Measurements from ENCODE around the gene RTL5.

The RTL5 gene

DNA sequence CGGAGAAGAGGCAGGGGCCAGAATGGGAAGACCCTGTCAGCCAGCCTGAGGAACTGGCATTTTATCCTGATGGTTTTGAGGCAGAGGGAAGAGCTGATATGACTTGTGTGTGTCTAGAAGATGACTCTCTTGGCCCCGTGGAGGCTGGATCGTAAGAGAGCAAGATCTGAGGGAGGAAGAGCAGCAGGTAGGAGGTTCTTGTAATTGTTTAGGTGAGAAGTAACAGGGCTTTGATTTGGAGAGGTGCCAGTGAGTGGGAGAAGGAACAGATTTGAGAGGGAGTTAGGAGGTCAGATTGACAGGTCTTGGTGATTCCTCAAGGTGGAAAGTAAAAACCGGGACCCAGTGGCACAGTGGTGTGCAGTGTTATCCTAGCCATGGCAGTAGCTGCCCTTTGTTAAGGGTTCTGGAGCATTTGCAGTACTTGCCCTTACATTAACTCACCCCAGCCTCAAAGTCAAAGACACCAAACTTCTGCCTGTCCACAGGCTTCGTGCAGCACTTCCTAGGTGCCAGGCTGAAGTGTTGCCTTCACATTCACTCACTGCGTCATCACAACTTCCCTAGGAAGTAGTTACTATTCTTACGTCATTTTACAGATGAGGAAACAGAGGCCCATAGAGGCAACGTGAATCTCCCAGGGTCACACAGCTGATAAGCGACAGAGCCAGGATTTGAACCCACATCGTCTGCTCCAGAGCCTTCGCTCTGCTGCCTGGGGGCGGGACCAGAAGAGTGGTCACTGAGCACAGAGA, 23.7 kb downstream of the RTL5 start:
- DNase-seq: no peak

DNA sequence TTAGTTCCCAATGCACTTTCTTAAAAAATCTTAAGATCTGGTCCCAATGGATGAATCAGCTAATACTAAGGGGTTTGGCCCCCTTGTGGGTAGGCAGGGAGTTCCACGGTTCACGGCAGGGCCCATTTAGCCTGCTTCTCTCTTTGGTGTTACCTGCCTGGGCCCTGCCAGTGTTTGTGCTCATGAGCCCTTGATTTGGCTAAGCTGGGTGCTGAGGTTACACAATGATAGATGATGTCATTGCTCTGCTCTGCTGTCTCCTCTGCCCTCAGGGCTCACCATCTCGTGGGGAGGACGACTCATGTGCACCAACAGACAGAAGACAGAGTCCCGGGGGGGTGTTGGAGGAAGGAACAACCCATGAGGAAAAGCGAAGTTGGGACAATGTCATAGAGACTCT, 24.4 kb downstream of the RTL5 start:
- no peak for DNase-seq

- no peak for DNase-seq
Observed at GRCh38 chrX:72105436-72105835, 26.3 kb downstream of the RTL5 start.

GRCh38 chrX:72102760-72103159, 29.0 kb downstream of the RTL5 start:
- DNase-seq: no peak

GRCh38 chrX:72102126-72102525, 29.6 kb downstream of the RTL5 start:
- DNase-seq: no peak

GRCh38 chrX:72101597-72102037, 30.1 kb downstream of the RTL5 start:
- DNase-seq: no peak

DNA sequence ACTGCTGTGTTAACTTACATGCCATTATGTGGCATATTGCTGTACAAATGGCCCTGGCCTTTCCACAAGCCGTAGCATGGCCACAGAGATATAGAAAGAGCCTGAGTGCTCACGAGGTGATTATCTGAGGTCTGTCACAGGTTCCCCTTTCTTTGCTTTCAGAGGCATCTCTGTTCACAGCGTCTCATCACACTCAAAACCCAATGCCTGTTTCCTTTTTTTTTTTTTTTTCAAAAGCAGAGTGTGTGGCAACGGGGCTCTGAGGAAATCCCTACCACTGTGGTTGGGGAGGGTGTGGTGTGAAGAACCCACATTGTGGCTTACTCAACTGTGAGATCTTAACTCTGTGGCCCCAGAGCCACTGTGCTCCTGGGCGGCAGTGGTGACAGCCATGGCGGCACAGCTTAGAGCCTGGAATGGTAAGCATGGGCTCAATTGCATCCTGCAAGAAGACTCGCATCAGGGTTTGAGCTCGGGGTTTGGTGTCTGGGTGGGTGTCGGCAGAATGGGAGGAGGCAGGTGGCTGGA, 30.8 kb downstream of the RTL5 start:
- no peak for DNase-seq

- no peak for DNase-seq
Observed at GRCh38 chrX:72100051-72100755, 31.5 kb downstream of the RTL5 start.

DNA sequence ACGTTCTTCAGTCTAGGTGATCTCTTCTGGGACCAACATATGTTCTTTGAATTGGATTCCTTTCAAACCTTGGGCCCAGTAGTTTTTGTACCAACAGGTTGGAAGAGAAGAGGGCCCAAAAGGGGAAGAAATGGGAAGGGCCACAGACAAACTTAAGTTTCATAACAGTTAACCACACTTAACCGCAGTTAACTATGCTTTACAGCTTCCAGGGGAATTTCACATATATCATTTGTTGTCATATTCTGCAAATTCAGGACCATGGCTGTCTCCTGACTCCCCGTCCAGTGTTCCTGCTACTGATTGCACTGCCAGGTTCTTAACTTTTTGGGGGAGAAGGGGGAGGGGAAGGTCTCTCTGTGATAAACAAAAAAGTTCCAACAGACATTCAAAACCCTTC, 34.6 kb downstream of the RTL5 start:
- no peak for DNase-seq

DNA sequence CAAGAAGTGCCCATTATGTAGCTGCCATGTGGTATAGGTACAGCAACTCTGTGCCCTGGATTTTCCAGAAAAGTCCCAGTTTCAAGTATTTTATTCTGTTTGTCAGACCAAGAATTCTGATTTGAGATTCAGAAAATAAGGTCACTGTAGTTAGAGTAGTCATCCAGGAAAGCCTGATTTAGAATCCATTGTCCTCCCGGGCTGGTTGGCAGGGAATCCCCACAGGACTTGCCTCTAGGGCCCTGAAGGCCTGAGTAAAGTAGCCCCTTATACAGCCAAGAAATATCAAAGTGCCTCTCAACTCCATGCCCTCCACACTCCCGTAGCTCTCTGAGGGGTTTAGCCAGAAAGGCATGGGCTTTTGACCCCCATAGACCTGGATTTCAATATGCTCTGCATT, 36.3 kb downstream of the RTL5 start:
- DNase-seq: no peak

DNA sequence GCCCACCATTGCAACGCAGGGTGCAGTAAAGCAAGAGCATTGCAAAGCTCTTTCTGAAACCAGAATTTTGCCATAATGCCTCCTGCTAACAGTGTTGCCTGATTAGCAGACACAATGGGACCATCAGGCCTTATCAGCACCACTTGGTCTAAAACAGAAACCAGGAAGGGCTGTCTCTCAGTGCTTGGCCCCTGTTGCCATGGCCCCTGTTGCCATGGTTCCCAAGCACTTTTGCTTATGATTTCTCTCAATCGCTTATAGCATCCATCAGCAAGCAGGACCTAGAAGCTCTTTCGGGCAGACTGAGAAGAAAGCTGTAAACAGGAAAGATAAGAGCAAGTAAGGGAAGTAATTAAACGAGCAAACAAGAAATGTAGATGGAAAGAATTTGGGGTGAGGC, 36.8 kb downstream of the RTL5 start:
- no peak for DNase-seq

GRCh38 chrX:72089254-72089653, 42.5 kb downstream of the RTL5 start:
- DNase-seq: no peak

- DNase-seq: no peak
Observed at GRCh38 chrX:72088761-72089160, 43.0 kb downstream of the RTL5 start.

GRCh38 chrX:72086995-72087394, 44.7 kb downstream of the RTL5 start:
- no peak for DNase-seq

DNA sequence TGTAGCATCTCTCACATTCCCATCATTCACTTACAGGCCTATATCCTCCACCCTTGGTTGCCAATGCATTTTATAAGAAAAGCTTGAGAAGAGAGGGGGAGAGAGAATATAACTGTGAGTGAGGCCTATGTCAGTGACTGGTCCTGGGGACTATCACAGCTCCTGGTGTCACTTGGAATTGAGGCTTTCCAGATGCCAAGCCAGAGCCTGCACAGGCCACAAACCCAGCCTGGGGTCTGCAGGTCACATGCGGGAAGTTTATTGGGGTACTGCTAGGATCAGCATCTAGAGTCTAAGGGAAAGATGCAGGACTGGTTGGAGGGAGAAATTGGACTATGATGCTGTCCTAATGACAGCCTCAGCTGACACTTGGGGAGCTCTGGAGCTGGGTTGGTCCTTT, 47.6 kb downstream of the RTL5 start:
- no peak for DNase-seq

- no peak for DNase-seq
Observed at GRCh38 chrX:72083291-72083690, 48.4 kb downstream of the RTL5 start.

DNA sequence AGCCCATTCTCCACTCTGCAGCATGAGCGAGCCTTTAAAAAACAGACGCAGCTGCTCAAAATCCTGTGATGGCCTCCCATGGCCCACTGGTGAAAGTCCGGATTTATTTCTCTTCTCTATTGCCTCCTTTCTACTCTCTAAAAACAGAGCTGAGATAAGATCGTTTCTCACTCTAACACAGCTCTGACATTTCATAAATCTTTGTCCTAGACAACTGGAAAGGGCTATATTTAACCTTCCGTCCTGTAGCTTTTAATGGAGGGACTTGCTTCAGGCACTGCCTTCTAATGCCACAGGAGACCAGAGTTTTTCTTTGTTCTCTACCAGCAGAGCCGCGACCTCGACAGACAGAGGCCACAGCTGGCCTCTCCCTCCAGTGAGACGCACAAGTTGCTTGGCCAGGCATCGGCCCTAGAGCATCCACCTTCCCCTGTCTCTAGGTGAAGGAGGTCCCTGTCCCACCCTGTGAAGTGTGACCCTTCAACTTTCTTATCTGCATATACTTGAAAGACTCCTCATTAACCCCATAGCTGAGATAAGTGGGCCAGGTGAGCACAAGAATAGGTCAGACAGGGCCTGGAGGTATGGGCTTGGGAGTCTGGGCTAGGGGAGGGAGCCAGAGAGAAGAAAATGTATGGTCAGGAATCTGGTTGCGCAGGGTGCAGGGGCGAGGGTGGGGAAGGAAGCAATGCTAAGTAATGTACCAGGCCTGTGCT, 50.0 kb downstream of the RTL5 start:
- DNase-seq: no peak

GRCh38 chrX:72080800-72081199, 50.9 kb downstream of the RTL5 start:
- no peak for DNase-seq

DNA sequence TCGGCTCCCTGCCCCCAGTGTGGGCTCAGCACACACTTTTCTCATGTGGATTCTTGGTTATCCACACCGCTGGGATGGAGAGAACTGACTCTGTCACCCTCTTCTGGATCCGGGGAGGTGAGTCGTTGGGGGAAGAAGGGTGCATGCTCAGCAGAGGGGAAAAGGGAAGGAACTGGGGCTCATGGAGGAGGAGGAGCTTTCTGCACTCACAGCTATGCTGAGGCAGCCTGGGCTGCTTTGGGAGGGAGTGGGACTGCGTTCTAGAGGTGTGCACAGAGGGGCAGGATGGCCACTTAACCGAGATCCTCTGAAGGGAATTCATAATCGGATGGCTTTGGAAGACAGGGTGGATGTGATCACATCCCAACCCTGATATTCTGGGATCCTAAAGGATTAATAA, 51.6 kb downstream of the RTL5 start:
- DNase-seq: no peak

DNA sequence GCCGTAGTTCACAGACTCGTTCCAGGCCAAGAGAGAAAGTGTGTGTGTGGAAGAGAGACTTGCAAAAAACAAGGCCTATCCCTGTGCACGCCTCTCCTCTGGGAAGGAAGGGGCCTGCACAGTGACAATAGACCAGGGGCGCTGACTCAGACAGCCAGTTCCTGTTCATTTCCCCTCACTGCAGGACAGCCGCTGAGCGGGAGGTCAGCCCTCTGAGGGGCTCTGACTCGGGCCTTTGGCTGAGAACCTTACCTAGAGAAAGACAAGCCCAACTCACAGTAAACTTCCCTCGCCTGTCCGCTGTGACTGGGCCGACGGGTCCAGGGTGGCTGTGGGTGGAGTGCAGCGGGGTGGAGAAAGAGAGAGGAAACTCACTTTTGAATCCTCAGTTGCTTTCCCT, 52.1 kb downstream of the RTL5 start:
- no peak for DNase-seq

- no peak for DNase-seq
Observed at GRCh38 chrX:72078411-72078810, 53.3 kb downstream of the RTL5 start.
